NCI-H128 (cell line): Measurements from ENCODE around the gene RALGPS1.

ENCODE experiments used
- DNase-seq: peaks from one replicate; lab custom pipeline; 2025; ENCODE audit not compliant: unreplicated experiment; lab: John Stamatoyannopoulos, UW

Gene RALGPS1

DNA sequence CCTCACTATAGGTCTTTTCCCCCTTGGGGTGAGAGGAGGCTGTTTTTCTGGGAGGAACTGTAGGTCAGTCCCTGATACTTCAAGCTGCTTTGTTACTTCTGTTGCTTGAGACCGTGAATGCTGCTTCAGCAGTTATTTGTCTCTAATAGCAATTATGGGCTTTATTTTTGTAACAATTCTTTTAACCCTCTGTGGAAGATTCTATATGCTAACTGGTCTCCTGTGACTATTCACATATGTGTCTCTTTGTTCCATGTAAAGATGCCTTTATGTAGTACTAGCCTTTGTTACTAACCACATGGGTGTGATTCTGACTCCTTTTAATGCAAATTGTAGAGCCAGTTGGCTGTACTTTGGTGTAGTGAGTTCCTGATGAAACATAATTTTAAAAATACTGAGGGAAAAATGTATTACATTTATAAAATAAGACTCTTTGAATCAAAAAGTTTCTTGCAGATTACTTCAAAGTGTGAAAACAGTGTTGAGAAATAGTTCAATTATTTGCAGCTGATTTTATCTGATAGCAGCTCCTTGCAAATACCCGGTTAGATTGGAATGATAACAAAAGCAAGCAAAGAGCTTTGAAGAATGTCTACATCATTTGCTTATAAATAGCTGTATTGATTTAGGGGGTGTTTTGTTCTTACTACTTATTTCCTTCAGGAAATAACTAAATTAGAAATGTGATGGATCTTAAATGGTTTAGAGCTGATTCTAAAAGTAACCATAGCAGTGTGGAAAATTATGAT lies 161.2 kb downstream of the RALGPS1 start:
- DNase-seq, result no peak

DNA sequence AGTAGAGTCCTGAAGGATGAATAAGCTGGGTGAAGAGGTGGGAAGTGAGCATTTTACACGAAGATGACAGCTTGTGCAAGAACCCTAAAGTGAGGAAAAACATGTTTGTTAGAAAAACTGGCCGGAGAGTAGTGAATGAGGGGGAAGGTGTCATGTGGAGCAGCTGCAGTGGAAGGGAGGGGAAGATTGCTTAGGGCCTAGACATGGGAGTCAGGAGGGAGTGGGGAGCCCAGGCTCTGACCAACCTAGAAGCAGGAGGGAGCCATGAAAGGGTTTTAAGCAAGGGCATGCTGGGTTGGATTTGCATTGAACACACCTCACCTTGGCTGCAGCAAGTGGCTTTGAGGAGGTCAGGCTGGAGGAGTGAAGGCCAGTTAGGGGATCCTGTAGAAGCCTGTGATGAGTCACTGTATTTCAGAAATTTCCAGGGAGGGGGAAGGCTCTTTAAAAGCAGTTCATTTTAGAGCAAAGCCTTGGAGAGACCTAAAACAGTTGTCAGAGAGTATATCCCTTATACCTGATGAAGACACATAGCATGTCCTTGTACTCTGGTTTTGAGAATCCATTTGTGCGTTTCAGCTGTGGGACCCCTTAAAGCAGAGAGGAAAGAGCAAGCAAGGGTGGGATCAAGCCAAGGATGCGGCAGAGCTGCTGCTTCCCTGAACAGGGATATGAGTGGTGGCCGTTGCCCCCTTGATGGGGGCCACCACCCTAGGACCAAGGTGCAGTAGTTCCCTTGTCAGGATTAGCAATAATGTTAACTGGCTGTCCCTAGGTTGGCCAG lies 162.5 kb downstream of the RALGPS1 start:
- no peak for DNase-seq

GRCh38 chr9:127077644-127077946 lies 163.0 kb downstream of the RALGPS1 start:
- DNase-seq, result no peak

- no peak for DNase-seq
Measured at GRCh38 chr9:127078336-127078735, 163.8 kb downstream of the RALGPS1 start.

DNA sequence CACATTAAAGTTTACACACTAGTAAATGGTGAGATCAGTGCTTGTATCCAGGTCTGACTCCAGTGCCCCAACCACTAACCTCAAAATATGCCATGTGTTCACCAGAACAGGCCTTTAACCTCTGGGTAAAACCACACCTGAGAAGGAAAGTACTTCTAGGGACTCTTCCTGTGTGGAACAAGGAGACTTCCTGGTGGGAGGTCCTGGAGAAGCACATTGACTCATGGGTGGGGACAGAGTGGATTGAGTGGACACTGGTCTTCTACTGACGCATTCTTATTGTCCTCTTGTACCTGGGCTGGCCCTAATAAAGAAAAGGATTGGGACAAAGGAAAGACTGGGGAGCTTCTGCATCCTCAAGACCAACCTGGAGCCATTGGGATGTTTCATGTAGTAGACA lies 164.4 kb downstream of the RALGPS1 start:
- no peak for DNase-seq

DNA sequence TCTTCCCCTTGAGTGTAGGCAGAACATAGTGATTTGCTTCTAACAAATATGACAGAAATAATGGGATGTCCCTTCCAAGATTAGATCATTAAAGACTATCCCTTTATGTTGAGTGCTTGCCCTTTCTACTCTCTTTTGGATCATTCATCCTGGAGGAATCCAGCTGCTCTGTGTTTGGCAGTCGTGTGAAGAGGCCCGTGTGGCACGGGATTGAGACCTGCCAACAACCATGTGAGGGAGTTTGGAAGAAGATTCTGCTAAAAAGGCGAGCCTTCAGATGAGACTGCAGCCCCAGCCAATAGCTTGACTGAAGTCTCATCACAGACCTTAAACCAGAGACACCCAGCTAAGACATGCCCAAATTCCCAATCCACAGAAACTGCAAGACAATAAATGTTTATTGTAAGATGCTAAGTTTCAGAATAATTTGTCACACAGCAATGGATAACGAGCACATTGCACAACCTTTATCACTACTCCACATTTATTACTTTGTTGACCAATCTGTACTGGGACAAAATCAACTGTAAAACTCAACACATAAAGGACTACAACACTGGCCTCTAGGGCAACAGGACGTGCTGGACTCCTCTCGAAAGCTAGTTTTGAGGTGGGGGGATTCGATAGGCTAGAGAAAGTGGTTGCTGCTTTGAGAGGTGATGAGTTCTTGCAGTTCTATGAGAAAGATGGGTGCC lies 165.0 kb downstream of the RALGPS1 start:
- DNase-seq, result no peak

GRCh38 chr9:127081250-127082185 lies 166.9 kb downstream of the RALGPS1 start:
- no peak for DNase-seq

GRCh38 chr9:127083138-127083980 lies 168.8 kb downstream of the RALGPS1 start:
- no peak for DNase-seq

- DNase-seq, result no peak
Measured at GRCh38 chr9:127084076-127085039, 169.8 kb downstream of the RALGPS1 start.

- no peak for DNase-seq
Measured at GRCh38 chr9:127085186-127085585, 170.6 kb downstream of the RALGPS1 start.

- DNase-seq, result no peak
Measured at GRCh38 chr9:127086771-127087170, 172.2 kb downstream of the RALGPS1 start.

- no peak for DNase-seq
Measured at GRCh38 chr9:127087411-127087810, 172.8 kb downstream of the RALGPS1 start.

DNA sequence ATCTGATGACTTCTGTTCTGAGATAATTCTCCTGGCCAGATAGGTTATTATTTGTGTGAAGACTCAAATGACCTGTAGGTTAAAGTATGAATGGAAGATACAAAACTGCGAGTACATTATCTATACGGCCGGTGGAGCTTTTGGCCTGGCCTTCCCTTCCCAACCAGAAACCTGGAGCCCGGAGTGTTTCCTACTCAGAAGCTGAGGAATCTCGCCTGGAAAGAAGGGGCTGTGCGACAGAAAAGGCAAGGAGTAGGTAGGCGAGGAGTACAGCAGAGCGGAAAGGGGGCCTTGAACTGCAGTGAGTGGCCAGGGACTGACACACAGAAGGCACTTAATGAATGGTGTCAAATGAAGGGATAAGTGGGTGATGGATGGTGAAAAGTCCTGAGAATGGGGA lies 173.3 kb downstream of the RALGPS1 start:
- no peak for DNase-seq

- no peak for DNase-seq
Measured at GRCh38 chr9:127088724-127089615, 174.4 kb downstream of the RALGPS1 start.

- no peak for DNase-seq
Measured at GRCh38 chr9:127089631-127090081, 175.1 kb downstream of the RALGPS1 start.

- no peak for DNase-seq
Measured at GRCh38 chr9:127090341-127090985, 175.9 kb downstream of the RALGPS1 start.

- DNase-seq, result no peak
Measured at GRCh38 chr9:127091526-127091925, 176.9 kb downstream of the RALGPS1 start.
